ELR (cell line): ENCODE results near the gene DNM1L.
A peak's percentile ranks its signal among the peaks of the same experiment; 100 is the strongest.

Experiments used
- DNase-seq: peaks from one replicate; pipeline ENCODE4 v3.0.0-alpha.2; 2015; ENCODE audit warnings: low read depth

The DNM1L gene

GRCh38 chr12:32756476-32757066, 77.5 kb downstream of the DNM1L start:
- peak; percentile 41 for DNase-seq

GRCh38 chr12:32757157-32757556, 78.1 kb downstream of the DNM1L start:
- no peak for DNase-seq

GRCh38 chr12:32761716-32762115, 82.6 kb downstream of the DNM1L start:
- DNase-seq: no peak

- DNase-seq: no peak
These were observed 86.8 kb downstream of the DNM1L start for GRCh38 chr12:32765906-32766305.

GRCh38 chr12:32768518-32768917, 89.4 kb downstream of the DNM1L start:
- no peak for DNase-seq

- DNase-seq: no peak
These were observed 91.0 kb downstream of the DNM1L start for GRCh38 chr12:32770141-32770540.

GRCh38 chr12:32773691-32774090, 94.6 kb downstream of the DNM1L start:
- DNase-seq: no peak

- peak; percentile 10 for DNase-seq
These were observed 97.2 kb downstream of the DNM1L start for GRCh38 chr12:32776258-32776657.

GRCh38 chr12:32777159-32777558, 98.1 kb downstream of the DNM1L start:
- DNase-seq: no peak

GRCh38 chr12:32777691-32778175, 98.6 kb downstream of the DNM1L start:
- no peak for DNase-seq

GRCh38 chr12:32780071-32780470, 101.0 kb downstream of the DNM1L start:
- no peak for DNase-seq

GRCh38 chr12:32783029-32783428, 103.9 kb downstream of the DNM1L start:
- no peak for DNase-seq

- DNase-seq: no peak
These were observed 106.5 kb downstream of the DNM1L start for GRCh38 chr12:32785557-32785956.

- DNase-seq: no peak
These were observed 109.3 kb downstream of the DNM1L start for GRCh38 chr12:32788405-32788804.

- no peak for DNase-seq
These were observed 110.3 kb downstream of the DNM1L start for GRCh38 chr12:32789446-32789845.

GRCh38 chr12:32789916-32790315, 110.8 kb downstream of the DNM1L start:
- DNase-seq: no peak

- DNase-seq: no peak
These were observed 115.2 kb downstream of the DNM1L start for GRCh38 chr12:32794281-32794680.
